Measurements from ENCODE around the gene PGLYRP1.

PGLYRP1 gene

GRCh38 chr19:46040952-46041500, 18.2 kb upstream of the PGLYRP1 start, which contains the start of gene IGFL4 (continued):
- TF ChIP-seq ZNF488 (tag by site-specific recombination; IDR thresholded peaks at IDR 0.05) (no peak), ZNF837 (tag by site-specific recombination; IDR thresholded peaks at IDR 0.05) (no peak), ZNF501 (tag by site-specific recombination; IDR thresholded peaks at IDR 0.05) (no peak), PBX3 (CRISPR knock-in tag; IDR thresholded peaks at IDR 0.05) (no peak), WT1 (tag by site-specific recombination; IDR thresholded peaks at IDR 0.05) (peak; percentile 74), ZBTB26 (tag by site-specific recombination; optimal IDR thresholded peaks at IDR 0.05) (no peak), ZBTB48 (tag by site-specific recombination; IDR thresholded peaks at IDR 0.05) (peak; percentile 72; the same call in 1 of the 2 replicates), AEBP2 (tag by site-specific recombination; IDR thresholded peaks at IDR 0.05; ENCODE audit: borderline replicate concordance) (no peak), ZNF324 (tag by site-specific recombination; IDR thresholded peaks at IDR 0.05) (0 out of 2 replicates have a peak, but pooled peaks have one; percentile 66), PRDM1 (tag by site-specific recombination; IDR thresholded peaks at IDR 0.05) (no peak), HOXD13 (CRISPR knock-in tag; IDR thresholded peaks at IDR 0.05; ENCODE audit: borderline replicate concordance) (no peak), ZBTB21 (tag by site-specific recombination; IDR thresholded peaks at IDR 0.05) (peak; percentile 75), ZNF530 (tag by site-specific recombination; IDR thresholded peaks at IDR 0.05; ENCODE audit: low read depth) (no peak), TCF7L2 (IDR thresholded peaks at IDR 0.05; ENCODE audit: borderline replicate concordance, low read depth, low read length) (peak; percentile 92)

GRCh38 chr19:46040125-46040524, 17.3 kb upstream of the PGLYRP1 start:
- Histone ChIP-seq H3K27ac (ENCODE audit: extremely low read depth, low read depth, low read length) (peak overlapping the region; percentile 18; the same call in 1 of the 2 replicates), H3K9me3 (ENCODE audit: control insufficient read depth, insufficient read depth, low read depth, low read length) (no peaks in the 10 kb centered on the region; the same call in 1 of the 2 replicates), H3K4me3 (ENCODE audit: low read depth, low read length) (no peak overlapping the region), H3K4me1 (ENCODE audit: control insufficient read depth, insufficient read depth, low read length) (peaks cover 16% of the 10 kb centered on the region), H3K36me3 (ENCODE audit: control insufficient read depth in 2 of 2, insufficient read depth in 1 of 2, low read length in 2 of 2) (no peaks in the 10 kb centered on the region)
- ChIA-PET CTCF (interaction anchor here (0.6 to 8.1 kb wide), 6 partner anchors 10 to 361 kb away, joined by 3 to 120 read pairs (median 9); no protein-coding TSS in a partner anchor), POLR2A (interaction anchor here (1.2 to 2.9 kb wide), 2 partner anchors 17 to 37 kb away, joined by 3 to 12 read pairs; no protein-coding TSS in a partner anchor)
- TF ChIP-seq ZNF426 (tag by site-specific recombination; IDR thresholded peaks at IDR 0.05) (no peak), ZNF514 (tag by site-specific recombination; IDR thresholded peaks at IDR 0.05) (no peak), SP3 (tag by site-specific recombination; IDR thresholded peaks at IDR 0.05) (no peak), ZNF623 (tag by site-specific recombination; IDR thresholded peaks at IDR 0.05) (no peak), KLF17 (tag by site-specific recombination; IDR thresholded peaks at IDR 0.05) (no peak), BCL6B (tag by site-specific recombination; IDR thresholded peaks at IDR 0.05) (no peak), ZBTB44 (tag by site-specific recombination; IDR thresholded peaks at IDR 0.05) (no peak), SP7 (tag by site-specific recombination; IDR thresholded peaks at IDR 0.05) (no peak), ZNF155 (tag by site-specific recombination; IDR thresholded peaks at IDR 0.05) (no peak), ZNF664 (tag by site-specific recombination; IDR thresholded peaks at IDR 0.05) (no peak), ZNF18 (tag by site-specific recombination; IDR thresholded peaks at IDR 0.05) (no peak), ZNF701 (tag by site-specific recombination; IDR thresholded peaks at IDR 0.05) (no peak)

Measured in HEK293 (cell line).